Esophagus muscularis mucosa (tissue), 4 donors: ENCODE data around the gene PRSS53. TPM values are rescaled to one million over a fixed set of nuclear protein-coding genes. Genes with fewer than 3 reads are reported as not detected.

Experiments used
- DNase-seq: peaks from one replicate; pipeline ENCODE4 v3.0.0-alpha.2; 2017; ENCODE audit errors: extremely low spot score
- H3K27ac ChIP-seq, 4 donors: fragments of 200-600 bp; sonication (generic); replicated peaks in 1 of 4; 1 replicate in 3 of 4; 2 replicates in 1 of 4; pipeline ENCODE4 v1.5.1; 2016 to 2019; ENCODE audit warnings: mild to moderate bottlenecking in 1 of 4
- H3K27me3 ChIP-seq, 4 donors: fragments of 200-600 bp; sonication (generic); one replicate each; pipeline versions ENCODE4 v1.5.1 to v1.6.0; 2016 to 2019
- H3K36me3 ChIP-seq, 4 donors: fragments of 200-600 bp; sonication (generic); one replicate each; pipeline ENCODE4 v1.5.1; 2016 to 2019
- H3K4me1 ChIP-seq, 4 donors: fragments of 200-600 bp; sonication (generic); one replicate each; pipeline ENCODE4 v1.5.1; 2016 to 2019
- H3K4me3 ChIP-seq, 4 donors: fragments of 200-600 bp; sonication (generic); 1 replicate in 2 of 4; 2 replicates in 2 of 4; pipeline ENCODE4 v1.5.1; 2016 to 2019; ENCODE audit warnings: mild to moderate bottlenecking in 4 of 4, moderate library complexity in 1 of 4
- H3K9me3 ChIP-seq, 4 donors: fragments of 200-600 bp; sonication (generic); 1 replicate in 3 of 4; 2 replicates in 1 of 4; pipeline ENCODE4 v1.5.1; 2016 to 2019
- EP300 ChIP-seq: sonication (generic); formaldehyde crosslinking; IDR thresholded peaks from one replicate; pipeline ENCODE4 v1.6.1; 2017; ENCODE audit warnings: antibody characterized with exemption
- POLR2A ChIP-seq: fragments of 450-650 bp; IDR thresholded peaks from one replicate; pipeline ENCODE4 v1.6.1; 2017; ENCODE audit warnings: antibody characterized with exemption, moderate library complexity, mild to moderate bottlenecking, low read depth
- POLR2AphosphoS5 ChIP-seq, 2 donors: sonication (generic); formaldehyde crosslinking; IDR thresholded peaks; one replicate each; pipeline ENCODE4 v1.6.1; 2017; ENCODE audit warnings: antibody characterized with exemption in 2 of 2
- WGBS: methylation state at CpG from one replicate; pipeline ENCODE4 v1.1.5; 2018; 5-methylcytosine and 5-hydroxymethylcytosine counted together
- intact Hi-C: fragments of 100-400 bp; cut with DNase I; formaldehyde crosslinking; loops from one replicate; pipeline ENCODE4 v1.15.1; 2023
- total RNA-seq, 4 donors: library from RNA; depleted of rRNA; stranded (reverse); fragments of >200 nt; gene quantifications; one replicate each; pipeline versions ENCODE4 v1.1.0 to v1.2.1, GENCODE V29; 2016
- TF ChIP-seq, protein P1 (sequence below), 3 experiments: fragments of 200-600 bp in 2 of 3; fragments of 450-650 bp in 1 of 3; sonication (generic) in 2 of 3; IDR thresholded peaks; one replicate each; pipeline ENCODE4 v1.5.1; 2017 to 2019; ENCODE audit warnings: antibody characterized with exemption in 3 of 3, mild to moderate bottlenecking in 2 of 3, moderate library complexity in 1 of 3

PRSS53 gene
- total RNA-seq, 4 donors from 2014 or later, result 0.83 to 2.3 (median 1.2) TPM

DNA sequence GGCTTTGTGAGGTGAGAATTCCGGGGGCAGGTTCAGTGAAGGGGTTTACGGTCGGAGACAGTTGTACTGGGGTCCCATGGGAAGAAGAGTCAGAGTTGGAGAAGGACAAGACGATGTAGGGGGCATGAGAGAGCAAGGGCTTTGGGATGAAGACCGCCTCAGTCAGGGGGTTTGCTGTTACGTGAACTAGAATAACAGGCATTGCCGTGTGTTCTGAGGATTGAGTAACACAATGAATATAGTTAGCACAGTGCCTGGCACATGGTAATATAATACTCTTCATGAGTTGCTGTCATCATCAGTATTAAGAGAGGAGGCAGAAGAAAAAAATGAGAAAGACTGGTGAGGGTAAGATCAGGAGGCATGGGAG is 13.9 kb downstream of the PRSS53 start:
- no peak for TF ChIP-seq POLR2AphosphoS5 (IDR thresholded peaks at IDR 0.05)
- no peak for TF ChIP-seq POLR2A
- TF ChIP-seq, protein P1, sequence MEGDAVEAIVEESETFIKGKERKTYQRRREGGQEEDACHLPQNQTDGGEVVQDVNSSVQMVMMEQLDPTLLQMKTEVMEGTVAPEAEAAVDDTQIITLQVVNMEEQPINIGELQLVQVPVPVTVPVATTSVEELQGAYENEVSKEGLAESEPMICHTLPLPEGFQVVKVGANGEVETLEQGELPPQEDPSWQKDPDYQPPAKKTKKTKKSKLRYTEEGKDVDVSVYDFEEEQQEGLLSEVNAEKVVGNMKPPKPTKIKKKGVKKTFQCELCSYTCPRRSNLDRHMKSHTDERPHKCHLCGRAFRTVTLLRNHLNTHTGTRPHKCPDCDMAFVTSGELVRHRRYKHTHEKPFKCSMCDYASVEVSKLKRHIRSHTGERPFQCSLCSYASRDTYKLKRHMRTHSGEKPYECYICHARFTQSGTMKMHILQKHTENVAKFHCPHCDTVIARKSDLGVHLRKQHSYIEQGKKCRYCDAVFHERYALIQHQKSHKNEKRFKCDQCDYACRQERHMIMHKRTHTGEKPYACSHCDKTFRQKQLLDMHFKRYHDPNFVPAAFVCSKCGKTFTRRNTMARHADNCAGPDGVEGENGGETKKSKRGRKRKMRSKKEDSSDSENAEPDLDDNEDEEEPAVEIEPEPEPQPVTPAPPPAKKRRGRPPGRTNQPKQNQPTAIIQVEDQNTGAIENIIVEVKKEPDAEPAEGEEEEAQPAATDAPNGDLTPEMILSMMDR (IDR thresholded peaks at IDR 0.05), result no peak
- no peak for TF ChIP-seq EP300
- H3K27me3 ChIP-seq, result no peaks in the 10 kb centered on the region
- DNase-seq, result no peak
- peak overlapping the region; percentile 92 to 99 (median 99) for H3K27ac ChIP-seq
- H3K36me3 ChIP-seq, result peaks cover 33 to 40% (median 39%) of the 10 kb centered on the region in 4 donors
- intact Hi-C loops, result loop anchor here (10.0 kb wide), 1 partner anchor 370 kb away; the partner anchor contains the start of gene ZNF843
- peaks cover 19 to 49% (median 39%) of the 10 kb centered on the region in 4 donors for H3K4me1 ChIP-seq
- no peaks in the 10 kb centered on the region for H3K9me3 ChIP-seq
- H3K4me3 ChIP-seq, result peak overlapping the region; percentile 81 to 100 (median 98)
- WGBS, result under 1% methylated on average over 7 of the region's 7 CpGs

DNA sequence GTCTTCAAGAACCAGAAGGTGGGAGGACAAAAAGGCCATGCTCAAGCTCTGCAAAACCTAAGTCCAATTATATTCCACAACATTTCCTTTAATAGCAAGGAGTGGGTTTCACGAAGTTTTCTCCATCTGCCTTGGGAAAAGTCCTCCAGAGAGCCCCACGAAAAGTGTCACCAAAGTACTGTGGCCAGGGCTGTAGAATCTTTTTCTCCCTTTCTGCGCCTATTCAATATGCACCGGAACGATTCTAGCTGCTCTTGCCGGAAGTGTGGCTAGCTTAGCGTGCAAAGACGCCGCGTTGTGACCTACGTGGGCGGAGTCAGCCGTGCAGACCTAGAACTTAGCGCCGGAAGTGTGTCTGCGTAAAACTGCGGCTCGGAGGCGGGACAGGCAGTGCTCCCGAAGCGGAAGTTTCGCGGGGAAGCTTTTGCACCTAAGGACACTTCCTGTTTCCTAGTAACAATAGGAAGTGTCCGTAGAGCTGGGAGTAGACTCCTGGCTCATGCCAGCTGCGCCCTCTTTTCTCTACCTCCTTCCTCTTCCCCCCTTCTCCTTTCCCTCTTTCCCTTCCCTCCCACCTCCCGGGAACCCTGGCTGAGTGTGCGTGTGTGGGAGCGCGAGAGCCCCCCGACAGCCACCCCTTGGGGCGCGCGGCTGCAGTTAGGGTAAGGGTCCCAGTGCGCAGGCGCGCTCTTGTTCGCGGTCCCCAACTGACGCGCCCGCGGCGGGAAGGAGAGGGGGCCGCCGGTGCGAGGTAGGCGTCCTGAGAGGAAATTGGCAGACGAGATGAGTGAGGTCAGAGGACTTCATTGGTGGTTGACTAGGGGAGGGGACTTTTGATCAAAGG is 14.6 kb downstream of the PRSS53 start, which contains the start of the genes ZNF646 and ZNF668:
Gene ZNF646, plus strand, starts transcription at position 453 of the 844 bp plus-strand sequence. CDS start 1,903 bp downstream, outside the sequence.
Gene ZNF668, minus strand, starts transcription at position 271 of the 844 bp plus-strand sequence. CDS start 9,781 bp downstream, outside the sequence.
- H3K9me3 ChIP-seq, result no peaks in the 10 kb centered on the region
- H3K4me1 ChIP-seq, result peaks cover 19 to 49% (median 39%) of the 10 kb centered on the region in 4 donors
- TF ChIP-seq POLR2AphosphoS5 (IDR thresholded peaks at IDR 0.05) (peak; percentile 89 to 94), POLR2A (peak; percentile 47), EP300 (no peak)
- TF ChIP-seq, protein P1 (IDR thresholded peaks at IDR 0.05), result no peak
- peak; percentile 99 for DNase-seq
- intact Hi-C loops, result loop anchor here (10.0 kb wide), 1 partner anchor 371 kb away; the partner anchor contains the start of gene ZNF843
- H3K36me3 ChIP-seq, result peaks cover 28 to 34% (median 32%) of the 10 kb centered on the region in 4 donors
- no peaks in the 10 kb centered on the region for H3K27me3 ChIP-seq
- under 1% methylated on average over 48 of the region's 48 CpGs for WGBS
- H3K4me3 ChIP-seq, result peak within 1 kb of the TSS; percentile 81 to 100 (median 98)
- H3K27ac ChIP-seq, result peak within 1 kb of the TSS; percentile 92 to 99 (median 99)

DNA sequence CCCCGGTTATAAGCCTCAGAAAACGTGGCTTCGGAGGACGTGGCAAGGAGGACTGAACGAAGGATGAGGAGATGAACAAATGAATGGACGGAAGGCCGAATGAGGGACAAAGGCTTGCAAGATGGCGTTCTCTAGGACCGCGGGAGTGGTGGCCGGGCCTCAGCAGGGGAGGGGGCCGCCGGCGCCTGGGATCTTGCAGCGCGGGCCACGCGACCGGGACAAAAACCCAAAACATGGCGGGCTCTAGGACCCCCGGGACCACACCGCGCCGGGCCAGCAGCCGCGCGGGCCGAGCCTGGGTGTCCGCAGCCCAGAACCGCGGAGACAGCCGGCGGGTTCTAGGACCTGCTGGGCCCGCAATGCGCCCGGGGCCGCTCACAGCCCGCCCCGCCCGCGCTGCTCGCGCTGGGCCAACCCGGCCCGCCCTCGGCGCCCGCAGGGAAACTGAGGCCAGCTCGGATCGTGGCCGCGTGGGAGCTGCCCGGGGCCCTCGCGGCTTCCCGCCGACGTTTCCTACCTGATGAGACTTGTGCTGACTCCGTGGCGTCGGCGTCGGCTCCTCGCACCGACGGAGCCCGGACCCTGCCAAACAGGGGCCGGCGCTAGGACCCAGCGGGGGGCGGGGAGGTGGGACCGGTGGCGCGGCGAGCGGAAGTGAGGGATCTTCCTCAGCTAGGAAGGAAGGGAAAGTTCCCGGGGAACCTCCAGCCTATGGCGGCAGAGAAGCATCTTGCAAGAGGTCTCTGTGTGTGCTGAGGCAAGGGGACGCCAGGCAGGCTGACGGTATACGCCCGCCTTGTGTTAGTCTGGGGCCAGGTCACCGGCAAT is 15.4 kb downstream of the PRSS53 start:
- TF ChIP-seq EP300, result no peak
- peak in 1 of 2 donors; percentile 38 for TF ChIP-seq POLR2AphosphoS5 (IDR thresholded peaks at IDR 0.05)
- TF ChIP-seq, protein P1 (IDR thresholded peaks at IDR 0.05), result peak in 1 of 3 experiments; percentile 1
- TF ChIP-seq POLR2A, result peak; percentile 16
- peak; percentile 96 for DNase-seq
- Histone ChIP-seq H3K27ac (peak overlapping the region; percentile 92 to 99 (median 99)), H3K4me1 (peaks cover 19 to 49% (median 39%) of the 10 kb centered on the region in 4 donors), H3K27me3 (no peaks in the 10 kb centered on the region), H3K36me3 (peaks cover 20 to 26% (median 24%) of the 10 kb centered on the region in 4 donors), H3K4me3 (peak overlapping the region; percentile 81 to 100 (median 98)), H3K9me3 (no peaks in the 10 kb centered on the region)
- 1% methylated on average over 45 of the region's 83 CpGs for WGBS
- intact Hi-C loops, result loop anchor here (10.0 kb wide), 1 partner anchor 371 kb away; the partner anchor contains the start of gene ZNF843

DNA sequence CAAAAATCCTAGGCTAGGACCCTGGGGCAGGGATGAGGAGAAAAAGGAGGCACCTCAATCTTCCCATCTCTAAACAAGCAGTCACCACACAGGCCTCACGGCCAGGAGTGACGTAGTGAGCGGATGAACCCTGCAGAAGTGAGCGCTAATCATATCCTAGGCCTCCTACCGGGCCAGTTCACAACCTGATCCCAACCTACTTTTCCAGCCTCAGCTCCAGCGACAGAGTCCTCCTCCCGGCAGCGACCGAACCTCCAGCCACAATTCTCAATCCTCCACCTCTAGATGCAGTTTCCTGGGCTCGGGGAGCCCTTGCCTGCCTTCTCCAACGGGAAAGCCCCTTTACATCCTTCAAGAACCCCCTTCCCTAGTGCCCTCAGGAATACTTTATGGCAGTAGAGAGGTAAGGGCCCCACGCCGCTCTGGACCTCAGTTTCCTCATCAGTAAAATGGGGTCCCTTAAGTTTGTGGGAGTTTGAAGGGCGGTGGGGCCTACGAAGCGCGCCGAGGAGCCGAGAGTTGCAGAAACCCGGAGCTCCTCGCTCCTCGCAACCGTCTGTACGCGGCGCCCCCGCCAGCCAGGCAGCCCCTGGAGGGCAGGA is 16.1 kb downstream of the PRSS53 start:
- H3K4me1 ChIP-seq, result peaks cover 19 to 49% (median 39%) of the 10 kb centered on the region in 4 donors
- no peak for TF ChIP-seq POLR2A
- TF ChIP-seq, protein P1 (IDR thresholded peaks at IDR 0.05), result no peak
- no peak for TF ChIP-seq EP300
- no peak for TF ChIP-seq POLR2AphosphoS5 (IDR thresholded peaks at IDR 0.05)
- peaks cover 13 to 19% (median 17%) of the 10 kb centered on the region in 4 donors for H3K36me3 ChIP-seq
- intact Hi-C loops, result loop anchor here (10.0 kb wide), 1 partner anchor 372 kb away; the partner anchor contains the start of gene ZNF843
- H3K4me3 ChIP-seq, result peak overlapping the region; percentile 81 to 100 (median 98)
- H3K27ac ChIP-seq, result peak overlapping the region; percentile 92 to 99 (median 99)
- H3K27me3 ChIP-seq, result no peaks in the 10 kb centered on the region
- no peak for DNase-seq
- no peaks in the 10 kb centered on the region for H3K9me3 ChIP-seq
- 2% methylated on average over 26 of the region's 27 CpGs for WGBS
